HUES48 (cell line): ENCODE data around the gene SCNN1A.

Experiments used
- H3K27ac ChIP-seq: one replicate; pipeline ENCODE4 v1.7.0; 2013; ENCODE audit warnings: low read depth, low read length, inconsistent platforms
- H3K27me3 ChIP-seq: 2 replicates; pipeline ENCODE4 v1.6.1; 2013; ENCODE audit warnings: mild to moderate bottlenecking, low read length; ENCODE audit not compliant: control insufficient read depth, insufficient read depth
- H3K36me3 ChIP-seq: 2 replicates; pipeline ENCODE4 v1.6.1; 2013; ENCODE audit warnings: low read length; ENCODE audit not compliant: control insufficient read depth, insufficient read depth
- H3K4me1 ChIP-seq: 2 replicates; pipeline ENCODE4 v1.6.1; 2013; ENCODE audit warnings: mild to moderate bottlenecking, low read length; ENCODE audit not compliant: control insufficient read depth, insufficient read depth
- H3K4me3 ChIP-seq: 2 replicates; pipeline ENCODE4 v1.5.1; 2013; ENCODE audit warnings: mild to moderate bottlenecking, low read depth, low read length
- H3K9ac ChIP-seq: 2 replicates; pipeline ENCODE4 v1.6.1; 2013; ENCODE audit warnings: mild to moderate bottlenecking, low read depth, low read length, moderate library complexity
- H3K9me3 ChIP-seq: 2 replicates; pipeline ENCODE4 v1.6.1; 2013; ENCODE audit warnings: low read length; ENCODE audit not compliant: control insufficient read depth, insufficient read depth

SCNN1A gene

GRCh38 chr12:6367065-6367968 is 8.0 kb downstream of the SCNN1A start:
- peaks cover 34% of the 10 kb centered on the region for H3K4me1 ChIP-seq
- H3K36me3 ChIP-seq = peaks cover 16% of the 10 kb centered on the region
- H3K27ac ChIP-seq = no peak overlapping the region
- H3K9me3 ChIP-seq = no peaks in the 10 kb centered on the region
- H3K4me3 ChIP-seq = no peak overlapping the region
- no peak overlapping the region for H3K9ac ChIP-seq
- no peaks in the 10 kb centered on the region for H3K27me3 ChIP-seq

GRCh38 chr12:6364044-6364374 is 11.4 kb downstream of the SCNN1A start:
- no peaks in the 10 kb centered on the region for H3K27me3 ChIP-seq
- H3K4me1 ChIP-seq = peaks cover 17% of the 10 kb centered on the region; the same call in 1 of the 2 replicates
- H3K4me3 ChIP-seq = peak overlapping the region; percentile 66; the same call in 1 of the 2 replicates
- H3K36me3 ChIP-seq = peaks cover 39% of the 10 kb centered on the region
- H3K27ac ChIP-seq = peak overlapping the region; percentile 81
- no peak overlapping the region for H3K9ac ChIP-seq
- H3K9me3 ChIP-seq = no peaks in the 10 kb centered on the region

- peak overlapping the region; percentile 66 for H3K4me3 ChIP-seq
Observed at GRCh38 chr12:6363330-6364043, 11.9 kb downstream of the SCNN1A start.

GRCh38 chr12:6363010-6363329 is 12.4 kb downstream of the SCNN1A start:
- no peaks in the 10 kb centered on the region for H3K27me3 ChIP-seq
- H3K4me3 ChIP-seq = no peak overlapping the region
- H3K27ac ChIP-seq = no peak overlapping the region
- peaks cover 14% of the 10 kb centered on the region; the same call in 1 of the 2 replicates for H3K4me1 ChIP-seq
- H3K9me3 ChIP-seq = no peaks in the 10 kb centered on the region
- H3K36me3 ChIP-seq = peaks cover 47% of the 10 kb centered on the region
- no peak overlapping the region for H3K9ac ChIP-seq

More at GRCh38 chr12:6363330-6364043, 11.9 kb downstream of the SCNN1A start:
- Histone ChIP-seq H3K9me3 (no peaks in the 10 kb centered on the region), H3K4me1 (peaks cover 14% of the 10 kb centered on the region; the same call in 1 of the 2 replicates), H3K27me3 (no peaks in the 10 kb centered on the region), H3K36me3 (peaks cover 43% of the 10 kb centered on the region), H3K9ac (no peak overlapping the region; the same call in 1 of the 2 replicates), H3K27ac (peak overlapping the region; percentile 81)

- Histone ChIP-seq H3K9ac (no peak overlapping the region), H3K36me3 (peaks cover 48% of the 10 kb centered on the region), H3K27ac (no peak overlapping the region), H3K9me3 (no peaks in the 10 kb centered on the region), H3K27me3 (no peaks in the 10 kb centered on the region), H3K4me1 (peaks cover 14% of the 10 kb centered on the region; the same call in 1 of the 2 replicates), H3K4me3 (no peak overlapping the region)
Observed at GRCh38 chr12:6362403-6362802, 13.0 kb downstream of the SCNN1A start.

GRCh38 chr12:6361834-6362233 is 13.5 kb downstream of the SCNN1A start:
- Histone ChIP-seq H3K27ac (no peak overlapping the region), H3K9ac (no peak overlapping the region), H3K9me3 (no peaks in the 10 kb centered on the region), H3K27me3 (no peaks in the 10 kb centered on the region), H3K4me1 (peaks cover 14% of the 10 kb centered on the region; the same call in 1 of the 2 replicates), H3K4me3 (no peak overlapping the region), H3K36me3 (peaks cover 46% of the 10 kb centered on the region)

GRCh38 chr12:6360578-6361490 is 14.5 kb downstream of the SCNN1A start:
- H3K9ac ChIP-seq = no peak overlapping the region
- no peaks in the 10 kb centered on the region for H3K27me3 ChIP-seq
- H3K4me3 ChIP-seq = no peak overlapping the region
- peaks cover 14% of the 10 kb centered on the region; the same call in 1 of the 2 replicates for H3K4me1 ChIP-seq
- H3K36me3 ChIP-seq = peaks cover 54% of the 10 kb centered on the region
- H3K27ac ChIP-seq = no peak overlapping the region
- H3K9me3 ChIP-seq = no peaks in the 10 kb centered on the region

- Histone ChIP-seq H3K9ac (no peak overlapping the region), H3K4me1 (peaks cover 14% of the 10 kb centered on the region; the same call in 1 of the 2 replicates), H3K4me3 (no peak overlapping the region), H3K27ac (no peak overlapping the region), H3K36me3 (peaks cover 55% of the 10 kb centered on the region), H3K9me3 (no peaks in the 10 kb centered on the region), H3K27me3 (no peaks in the 10 kb centered on the region)
Observed at GRCh38 chr12:6360080-6360571, 15.2 kb downstream of the SCNN1A start.

GRCh38 chr12:6358881-6359280 is 16.5 kb downstream of the SCNN1A start:
- H3K4me3 ChIP-seq = no peak overlapping the region
- H3K9me3 ChIP-seq = no peaks in the 10 kb centered on the region
- H3K27ac ChIP-seq = no peak overlapping the region
- H3K9ac ChIP-seq = no peak overlapping the region
- H3K36me3 ChIP-seq = peaks cover 61% of the 10 kb centered on the region
- H3K4me1 ChIP-seq = peaks cover 10% of the 10 kb centered on the region; the same call in 1 of the 2 replicates
- H3K27me3 ChIP-seq = no peaks in the 10 kb centered on the region

- H3K9ac ChIP-seq = no peak overlapping the region
- H3K4me3 ChIP-seq = no peak overlapping the region
- no peak overlapping the region for H3K27ac ChIP-seq
- H3K4me1 ChIP-seq = no peaks in the 10 kb centered on the region
- H3K36me3 ChIP-seq = peaks cover 62% of the 10 kb centered on the region
- H3K27me3 ChIP-seq = no peaks in the 10 kb centered on the region
- no peaks in the 10 kb centered on the region for H3K9me3 ChIP-seq
Observed at GRCh38 chr12:6356374-6356820, 19.0 kb downstream of the SCNN1A start.
